Measurements from ENCODE around the gene MARK2.

GRCh38 chr11:63880403-63880790 lies 41.5 kb downstream of the MARK2 start:
- TF ChIP-seq POLR2A (IDR thresholded peaks at IDR 0.05; ENCODE audit: borderline replicate concordance, extremely low read depth, insufficient read depth, insufficient read length): no peak
- no peak for TF ChIP-seq POLR2AphosphoS5 (IDR thresholded peaks at IDR 0.05; ENCODE audit: low read depth, low read length)
- TF ChIP-seq CTCF (IDR thresholded peaks at IDR 0.05 in 2 of 3, conservative IDR thresholded peaks at IDR 0.05 in 1 of 3; ENCODE audit: borderline replicate concordance in 1 of 3, insufficient read depth in 1 of 3, low read depth in 2 of 3, low read length in 2 of 3): no peak
- TF ChIP-seq FOSL1 (IDR thresholded peaks at IDR 0.05; ENCODE audit: low read depth): no peak
- TF ChIP-seq EZH2 (IDR thresholded peaks at IDR 0.05): no peak
- no peak for TF ChIP-seq JUND (IDR thresholded peaks at IDR 0.05)
- TF ChIP-seq EZH2phosphoT487 (IDR thresholded peaks at IDR 0.05; ENCODE audit: borderline replicate concordance): no peak
- no peak for TF ChIP-seq ZNF274 (IDR thresholded peaks at IDR 0.05; ENCODE audit: low read depth, low read length)
- no peak for TF ChIP-seq CBX3 (IDR thresholded peaks at IDR 0.05; ENCODE audit: low read depth)
